Forelimb muscle (tissue), 1 donor: ENCODE data around the gene MED31. TPM values are rescaled to one million over a fixed set of nuclear protein-coding genes. Genes with fewer than 3 reads are reported as not detected.
"Not testable (repeated sequence)": the region's sequence is repeated elsewhere in the genome, so short reads cannot be mapped to it uniquely, and the experiment has no call there.

ENCODE experiments used
- DNase-seq: peaks from one replicate; pipeline ENCODE4 v3.0.0-alpha.2; 2013; ENCODE audit warnings: low read depth
- polyA plus RNA-seq: library from polyadenylated mRNA; unstranded; fragments of 120-200 nt; gene quantifications from one replicate; pipeline ENCODE4 v1.2.1, GENCODE V29; 2013; ENCODE audit not compliant: insufficient read length

The MED31 gene
- polyA plus RNA-seq, 1 donor: 12.2 TPM

GRCh38 chr17:6626616-6627015, 24.8 kb downstream of the MED31 start:
- no peak for DNase-seq

GRCh38 chr17:6623941-6624340, 27.5 kb downstream of the MED31 start:
- no peak for DNase-seq

DNA sequence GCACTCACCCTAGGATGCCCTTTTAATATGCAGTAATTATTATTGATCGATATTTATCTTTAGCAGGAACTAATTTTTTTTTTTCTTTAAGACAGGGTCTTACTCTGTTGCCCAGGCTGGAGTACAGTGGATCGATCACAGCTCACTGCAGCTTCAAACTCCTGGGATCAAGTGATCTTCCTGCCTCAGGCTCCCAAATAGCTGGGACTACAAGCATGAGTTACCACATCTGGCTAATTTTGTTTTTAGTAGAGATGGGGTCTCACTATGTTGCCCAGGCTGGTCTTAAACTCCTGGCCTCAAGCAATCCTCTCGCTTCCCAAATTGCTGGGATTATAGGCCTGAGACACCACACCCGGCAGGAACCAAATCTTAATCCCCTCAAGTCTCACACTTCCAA, 40.2 kb downstream of the MED31 start:
- DNase-seq: no peak

GRCh38 chr17:6610011-6610410, 41.4 kb downstream of the MED31 start:
- no peak for DNase-seq

- no peak for DNase-seq
Measured at GRCh38 chr17:6608321-6608720, 43.1 kb downstream of the MED31 start.

DNA sequence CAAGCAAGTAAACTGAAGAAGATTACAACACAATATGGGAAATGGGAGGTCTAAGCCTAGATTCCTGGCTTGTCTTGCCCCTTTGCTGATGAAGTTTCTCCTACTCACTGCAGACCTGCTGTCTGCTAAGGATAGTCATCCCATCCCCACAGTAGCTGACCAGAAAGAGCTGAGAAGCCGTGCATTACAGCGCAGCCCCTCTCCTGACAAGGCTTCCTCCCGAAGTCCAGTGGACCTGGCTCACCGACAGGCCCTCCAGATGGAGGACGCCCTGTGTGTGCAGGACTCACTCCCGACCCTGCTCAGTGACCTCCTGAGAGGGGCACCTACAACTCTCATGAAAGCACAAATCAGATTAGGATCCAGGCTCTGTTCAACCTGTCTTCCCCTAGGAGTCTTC, 46.3 kb downstream of the MED31 start:
- DNase-seq: no peak

- peak; percentile 20 for DNase-seq
Measured at GRCh38 chr17:6603744-6604325, 47.6 kb downstream of the MED31 start.

DNA sequence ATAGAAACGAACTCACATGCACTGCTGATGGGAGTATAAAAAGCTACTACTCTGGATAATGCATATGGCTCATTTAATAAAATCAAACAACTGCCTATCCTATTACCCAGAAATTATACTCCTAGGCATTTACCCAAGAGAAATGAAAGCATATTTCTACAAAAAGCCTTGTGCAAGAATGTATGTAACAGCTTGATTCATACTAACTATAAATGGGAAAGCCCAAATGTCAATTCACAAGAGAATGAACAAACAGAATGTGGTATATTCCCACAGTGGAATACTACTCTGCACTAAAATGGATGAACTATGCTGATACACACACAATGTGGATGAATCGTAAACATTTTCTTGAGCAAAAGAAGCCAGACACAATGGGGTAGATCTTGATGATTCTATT, 49.3 kb downstream of the MED31 start:
- no peak for DNase-seq

- no peak for DNase-seq
Measured at GRCh38 chr17:6599364-6599763, 52.0 kb downstream of the MED31 start.

DNA sequence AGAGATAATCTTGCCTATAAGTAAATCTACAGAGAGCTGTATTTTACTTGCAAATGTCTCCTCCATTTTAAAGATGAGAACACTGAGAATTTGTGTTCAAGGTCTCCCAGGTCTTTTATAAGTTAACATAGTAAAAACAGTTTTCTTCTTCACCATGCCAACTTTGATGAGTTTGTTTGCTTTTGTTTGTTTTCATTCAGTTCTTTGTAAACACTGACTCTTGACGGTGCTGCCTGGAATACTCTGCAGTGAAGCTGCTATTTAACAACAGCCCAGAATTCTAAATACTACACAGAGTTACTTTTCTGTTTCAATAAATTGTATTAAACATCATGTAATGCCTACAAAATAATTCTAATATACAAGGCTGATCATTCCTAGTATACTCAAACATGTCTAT, 53.7 kb downstream of the MED31 start:
- no peak for DNase-seq

GRCh38 chr17:6596941-6597340, 54.5 kb downstream of the MED31 start:
- no peak for DNase-seq

GRCh38 chr17:6596511-6596910, 54.9 kb downstream of the MED31 start:
- no peak for DNase-seq

DNA sequence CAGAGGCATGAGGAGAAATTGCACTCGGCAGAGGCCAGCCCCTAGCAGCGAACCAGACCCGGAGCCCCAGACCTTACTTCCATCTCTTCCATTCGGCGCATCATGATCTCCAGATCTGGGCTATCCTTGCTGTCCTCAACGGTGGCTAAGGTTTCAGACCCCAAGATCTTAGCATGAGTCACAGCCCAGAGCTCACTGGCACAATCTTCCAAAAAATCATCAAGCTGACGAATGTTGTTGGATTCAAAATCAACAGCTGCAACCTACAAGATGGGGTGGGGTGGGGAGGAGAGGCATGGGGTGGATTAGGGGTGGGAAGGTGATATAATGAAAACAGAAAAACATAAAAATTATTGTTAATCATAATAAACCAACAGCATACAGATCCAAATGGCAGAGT, 55.3 kb downstream of the MED31 start:
- DNase-seq: no peak

DNA sequence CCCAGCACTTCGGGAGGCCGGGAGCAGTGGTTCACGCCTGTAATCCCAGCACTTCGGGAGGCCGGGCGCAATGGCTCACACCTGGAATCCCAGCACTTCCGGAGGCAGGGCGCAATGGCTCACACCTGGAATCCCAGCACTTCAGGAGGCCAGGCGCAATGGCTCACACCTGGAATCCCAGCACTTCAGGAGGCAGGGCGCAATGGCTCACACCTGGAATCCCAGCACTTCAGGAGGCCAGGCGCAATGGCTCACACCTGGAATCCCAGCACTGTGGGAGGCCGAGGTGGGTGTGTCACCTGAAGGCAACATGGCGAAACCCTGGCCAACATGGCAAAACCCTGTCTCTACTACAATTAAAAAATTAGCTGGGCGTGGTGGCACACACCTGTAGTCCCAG, 58.0 kb downstream of the MED31 start:
- not testable (repeated sequence) for DNase-seq

Other genes with a start within 250 kb of the MED31 start
- gene AIPL1, start 216.5 kb downstream of the MED31 start, polyA plus RNA-seq: not detected
- gene PIMREG, start 207.2 kb downstream of the MED31 start, polyA plus RNA-seq: 14.5 TPM
- gene PITPNM3, start 95.0 kb downstream of the MED31 start, polyA plus RNA-seq: 6.7 TPM
- 9.4 TPM for gene KIAA0753, start 10.9 kb downstream of the MED31 start, polyA plus RNA-seq
- gene TXNDC17, start 10.5 kb downstream of the MED31 start, polyA plus RNA-seq: 52.7 TPM
- 3.0 TPM for gene C17orf100, start 157 bp upstream of the MED31 start, polyA plus RNA-seq
- gene SLC13A5, start 61.8 kb upstream of the MED31 start, polyA plus RNA-seq: 0.05 TPM
- 10.0 TPM for gene XAF1, start 104.4 kb upstream of the MED31 start, polyA plus RNA-seq
- gene FBXO39, start 124.6 kb upstream of the MED31 start, polyA plus RNA-seq: 0.20 TPM
- not detected for gene TEKT1, start 180.1 kb upstream of the MED31 start, polyA plus RNA-seq